Measurements from ENCODE around the gene ATP1B3. TPM values are rescaled to one million over a fixed set of nuclear protein-coding genes. Genes with fewer than 3 reads are reported as not detected.
A peak's percentile ranks its signal among the peaks of the same experiment; 100 is the strongest.

ATP1B3 gene
- total RNA-seq, 1 donor from 2014 or later = 32.9 TPM

DNA sequence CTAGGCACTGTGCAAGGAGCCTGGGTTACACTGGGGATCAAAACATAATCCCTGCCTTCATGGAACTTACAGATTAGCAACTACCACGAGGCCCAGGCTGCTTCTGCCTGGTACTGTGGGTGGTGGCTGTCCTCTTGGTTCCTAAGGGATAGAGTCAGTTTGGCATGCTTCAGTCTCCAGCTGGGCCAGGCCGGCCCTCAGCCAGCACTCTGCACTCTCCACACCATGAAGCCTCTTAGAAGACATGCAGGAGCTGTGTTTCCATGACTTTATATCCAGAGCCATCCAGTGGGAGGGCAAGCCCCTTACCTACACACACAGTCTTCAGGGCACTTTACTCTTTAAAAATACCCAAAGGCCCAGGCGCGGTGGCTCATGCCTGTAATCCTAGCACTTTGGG is 54.4 kb downstream of the ATP1B3 start:
- DNase-seq (no peak), ATAC-seq (ENCODE audit: poor library complexity) (no peak)
- intact Hi-C loops (cut with DNase I) = no loop called here

DNA sequence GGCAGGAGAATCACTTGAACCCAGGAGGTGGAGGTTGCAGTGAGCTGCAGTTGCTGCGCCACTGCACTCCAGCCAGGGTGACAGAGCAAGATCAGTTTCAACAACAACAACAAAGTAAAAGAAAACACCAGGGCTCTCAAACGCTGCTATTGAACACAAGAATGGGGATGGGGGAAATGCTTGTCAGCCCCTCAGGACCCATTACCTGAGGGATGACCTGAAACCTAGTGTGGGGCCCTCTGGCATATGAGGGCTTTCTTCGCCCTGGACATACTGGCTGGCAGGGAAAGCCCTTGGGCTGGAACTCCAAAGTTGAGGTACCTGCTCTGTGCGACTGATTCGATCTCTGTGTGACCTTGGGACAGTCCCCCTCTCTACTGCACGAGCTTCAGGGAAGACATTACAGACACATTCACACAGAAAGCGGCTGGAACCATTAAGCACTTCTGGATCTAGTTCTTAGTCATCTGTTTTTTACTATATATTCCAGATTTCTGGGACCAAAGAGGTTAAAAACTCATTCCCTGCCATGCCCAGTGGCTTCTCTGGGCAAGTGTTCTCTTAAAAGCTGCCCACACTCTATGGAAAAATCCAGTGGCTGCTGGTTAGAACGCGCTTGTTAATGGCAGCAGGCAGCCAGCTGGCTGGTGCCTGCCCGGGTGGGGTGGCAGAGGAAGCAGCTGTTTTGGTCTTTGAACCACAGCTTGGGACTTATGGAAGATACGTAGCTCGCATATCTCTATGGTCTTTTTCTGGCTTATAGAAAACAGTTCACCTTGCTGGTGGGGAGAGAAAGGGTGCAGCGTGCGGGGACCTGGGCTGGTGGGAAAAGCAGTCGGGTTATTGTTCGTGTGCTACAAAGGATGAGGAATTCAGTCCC is 57.2 kb downstream of the ATP1B3 start:
- no peak for DNase-seq

DNA sequence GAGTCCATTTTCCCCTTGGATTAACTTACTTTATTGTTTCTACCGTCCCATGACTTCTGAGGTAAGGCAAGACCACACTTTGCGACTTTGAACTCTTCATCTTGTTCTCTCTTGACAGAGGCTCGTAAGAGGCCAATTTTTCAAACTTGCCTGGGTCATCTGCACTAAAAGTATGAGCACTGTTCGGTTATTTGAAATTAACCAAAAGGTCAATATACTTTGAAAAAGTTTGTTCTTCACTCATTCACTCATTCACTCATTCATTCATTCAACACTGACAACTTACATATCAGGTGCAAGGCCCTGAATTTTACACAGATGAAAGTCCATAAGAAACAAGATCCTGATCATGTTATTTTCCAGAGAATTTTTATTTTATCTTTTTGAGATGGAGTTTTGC is 57.9 kb downstream of the ATP1B3 start:
- DNase-seq = no peak
- ATAC-seq (ENCODE audit: poor library complexity) = no peak
- intact Hi-C loops (cut with DNase I) = no loop called here

More for the DNA sequence above, 57.2 kb downstream of the ATP1B3 start:
- ATAC-seq (ENCODE audit: poor library complexity) = no peak
- intact Hi-C loops (cut with DNase I) = no loop called here

DNA sequence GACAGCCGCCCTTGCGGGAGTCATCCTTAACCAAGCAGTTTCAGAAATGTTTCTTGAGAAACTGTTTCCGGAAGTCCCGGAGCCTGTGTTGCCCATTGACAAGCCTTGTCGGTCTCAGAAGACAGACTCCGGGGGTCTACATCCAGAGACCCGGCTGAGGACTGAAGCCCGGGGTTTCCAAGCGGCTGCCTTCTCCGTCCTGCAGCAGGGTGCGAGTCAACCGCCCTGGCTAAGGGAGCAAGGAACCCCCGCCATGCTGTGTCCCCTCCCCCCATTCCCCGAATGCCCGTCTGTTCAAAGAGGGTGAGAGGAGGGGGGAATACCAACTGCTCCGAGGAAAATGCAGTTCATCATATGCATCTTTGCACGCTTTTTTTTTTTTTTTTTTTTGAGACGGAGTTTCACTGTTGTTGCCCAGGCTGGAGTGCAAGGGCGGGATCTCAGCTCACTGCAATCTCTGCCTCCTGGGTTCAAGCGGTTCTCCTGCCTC is 61.6 kb downstream of the ATP1B3 start:
- intact Hi-C loops (cut with DNase I) = no loop called here
- ATAC-seq (ENCODE audit: poor library complexity) = no peak
- no peak for DNase-seq

DNA sequence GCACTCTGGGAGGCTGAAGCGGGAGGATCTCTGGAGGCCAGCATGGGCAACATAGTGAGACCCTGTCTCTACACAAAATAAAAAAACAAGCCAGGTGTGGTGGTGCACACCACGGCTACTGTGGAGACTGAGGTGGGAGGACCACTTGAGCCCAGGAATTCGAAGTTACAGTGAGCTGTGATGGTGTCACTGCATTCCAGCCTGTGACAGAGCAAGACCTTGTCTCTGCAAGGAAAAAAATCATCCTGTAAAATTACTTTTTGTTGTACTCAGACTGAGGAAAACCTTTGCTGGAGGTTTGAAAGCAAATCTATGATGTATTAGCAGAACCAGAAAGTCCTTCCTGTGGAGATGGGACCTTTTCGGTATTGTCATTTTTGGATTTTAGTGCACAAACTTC is 63.3 kb downstream of the ATP1B3 start:
- no peak for ATAC-seq (ENCODE audit: poor library complexity)
- no peak for DNase-seq
- intact Hi-C loops (cut with DNase I) = no loop called here

DNA sequence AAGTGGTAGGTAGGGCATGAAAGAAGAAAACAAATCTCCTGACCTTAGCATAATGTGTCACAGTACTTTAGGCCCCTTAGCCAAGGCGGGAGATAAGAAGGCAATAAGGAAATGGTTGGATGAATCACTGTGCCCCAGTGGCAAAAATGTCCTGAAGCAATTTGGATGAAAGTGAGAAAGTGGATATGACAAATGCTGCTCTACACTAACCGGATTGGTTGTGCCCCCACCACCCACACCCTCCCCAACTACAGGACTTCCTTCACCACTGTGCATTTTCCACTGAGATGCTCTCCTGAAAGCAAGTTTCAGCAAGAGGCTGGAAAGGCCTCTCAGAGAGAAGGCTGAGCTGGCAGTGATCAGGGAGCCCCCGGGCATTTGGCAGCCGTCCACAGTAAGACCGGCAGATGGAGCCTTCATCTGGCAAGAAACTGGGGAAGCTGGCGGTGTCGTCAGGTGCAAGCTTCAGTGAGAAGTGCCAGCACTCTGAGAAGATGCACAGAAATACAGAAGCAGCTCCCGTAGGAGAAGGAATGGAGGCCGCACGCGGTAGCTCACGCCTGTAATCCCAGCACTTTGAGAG is 63.8 kb downstream of the ATP1B3 start:
- no peak for ATAC-seq (ENCODE audit: poor library complexity)
- intact Hi-C loops (cut with DNase I) = no loop called here
- no peak for DNase-seq

DNA sequence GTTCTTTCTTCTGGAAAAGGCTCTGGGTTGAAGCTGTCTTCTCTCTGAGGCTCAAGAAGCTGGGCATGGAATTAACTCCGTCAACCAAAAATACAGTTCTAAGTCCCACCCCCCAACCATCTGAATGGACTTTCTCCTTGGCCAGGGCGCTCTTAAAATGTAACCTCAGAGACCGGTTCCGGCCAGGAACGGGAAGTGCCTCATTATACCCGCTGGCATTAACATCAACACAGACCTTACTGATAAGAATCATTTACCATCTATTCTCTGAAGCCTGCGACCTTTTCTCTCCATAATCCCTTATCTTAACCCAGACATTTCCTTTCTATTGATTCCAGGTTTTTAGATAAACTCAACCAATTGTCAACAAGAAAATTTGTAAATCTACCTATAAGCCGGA is 64.7 kb downstream of the ATP1B3 start:
- no peak for ATAC-seq (ENCODE audit: poor library complexity)
- intact Hi-C loops (cut with DNase I) = no loop called here
- DNase-seq = no peak

DNA sequence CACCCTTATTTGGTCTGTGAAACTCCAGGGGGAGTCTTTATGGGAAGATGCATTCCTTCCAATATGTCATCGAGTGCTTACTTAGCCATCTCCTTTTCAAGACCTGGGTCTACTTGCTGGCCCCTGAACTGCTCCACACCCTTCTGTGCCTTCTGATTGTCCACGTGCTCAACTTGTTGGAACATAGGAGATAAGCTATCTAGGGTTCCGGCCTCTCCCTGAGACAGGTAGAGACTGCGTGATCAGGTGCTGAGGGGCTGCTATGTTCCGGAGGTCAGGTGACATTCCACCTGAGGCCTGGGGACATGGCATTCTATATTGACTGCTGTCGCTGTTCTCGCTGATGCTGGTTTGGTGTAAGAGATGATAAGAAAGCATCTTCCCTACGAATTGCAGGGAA is 65.6 kb downstream of the ATP1B3 start:
- ATAC-seq (ENCODE audit: poor library complexity) (no peak), DNase-seq (no peak)
- intact Hi-C loops (cut with DNase I) = no loop called here

DNA sequence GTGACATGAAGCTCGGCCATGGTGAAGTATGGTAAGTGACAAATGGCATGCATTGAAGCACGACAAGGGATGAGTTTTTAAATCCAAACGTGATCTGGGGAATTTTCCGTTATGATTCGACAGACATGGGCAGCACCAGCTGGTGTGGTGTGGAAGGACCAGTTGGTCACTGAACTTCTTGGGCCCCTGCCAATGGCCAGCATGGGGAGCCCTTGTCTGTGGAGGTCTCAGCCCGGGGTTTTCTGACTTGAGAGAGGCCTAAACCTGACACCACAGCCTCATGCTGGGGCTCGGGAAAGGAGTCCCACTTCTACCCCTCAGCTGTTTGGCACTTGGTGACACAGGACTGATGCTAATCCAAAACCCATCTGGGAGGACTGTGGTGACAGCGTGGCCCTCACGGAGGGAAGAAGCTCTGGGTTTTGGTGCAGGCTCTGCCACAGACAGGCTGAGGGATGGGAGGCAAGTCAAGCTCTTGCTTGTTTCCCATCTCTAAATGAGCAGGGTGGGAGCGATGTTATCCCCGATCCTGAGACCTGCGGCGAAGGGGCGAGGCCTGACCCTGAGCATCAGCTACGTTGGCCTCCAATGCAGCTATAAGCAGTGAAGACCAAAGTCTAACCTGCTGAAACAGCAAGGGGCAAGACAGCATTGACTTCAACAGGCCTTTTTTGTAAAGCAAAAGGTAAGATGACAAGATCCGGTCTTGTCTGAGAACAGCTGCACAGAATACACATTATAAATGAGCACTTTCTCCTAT is 69.5 kb downstream of the ATP1B3 start:
- DNase-seq (no peak), ATAC-seq (ENCODE audit: poor library complexity) (no peak)
- intact Hi-C loops (cut with DNase I) = no loop called here

DNA sequence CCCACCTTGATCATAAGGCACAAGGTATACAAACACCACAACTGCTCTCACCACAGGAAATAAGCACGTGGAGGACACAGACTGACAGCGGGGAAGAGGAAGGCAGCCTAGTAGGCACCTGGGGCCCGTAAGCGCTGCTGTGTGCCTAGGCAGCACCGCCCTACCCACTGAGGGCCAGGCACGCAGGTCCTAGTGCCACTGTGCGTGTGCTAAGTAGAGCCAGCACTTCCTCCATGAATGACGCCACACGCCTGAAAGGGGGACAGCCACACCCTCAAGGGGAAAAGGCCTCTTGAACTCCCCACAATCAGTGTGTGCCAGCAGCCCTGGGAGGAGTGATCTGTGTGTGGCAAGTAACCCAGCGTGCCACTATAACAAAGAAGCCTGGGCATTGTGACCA is 73.0 kb downstream of the ATP1B3 start:
- no peak for DNase-seq
- no peak for ATAC-seq (ENCODE audit: poor library complexity)

DNA sequence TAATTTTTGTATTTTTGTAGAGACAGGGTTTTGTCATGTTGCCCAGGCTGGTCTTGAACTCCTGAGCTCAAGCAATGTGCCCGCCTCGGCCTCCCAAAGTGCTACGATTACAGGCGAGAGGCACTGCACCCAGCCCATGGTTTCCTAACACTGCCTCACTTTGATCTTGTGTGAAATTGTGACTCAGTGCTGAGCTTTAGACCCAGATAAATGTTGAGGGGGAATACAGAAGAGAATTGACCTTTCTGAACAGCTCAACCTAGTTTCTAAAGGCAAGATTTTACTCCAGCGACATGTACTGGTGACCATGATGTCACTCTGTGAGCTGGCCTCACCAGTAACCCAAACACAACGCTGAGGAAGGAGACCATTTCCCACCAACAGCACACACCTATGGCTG is 73.5 kb downstream of the ATP1B3 start:
- DNase-seq = no peak
- no peak for ATAC-seq (ENCODE audit: poor library complexity)
- intact Hi-C loops (cut with DNase I) = no loop called here

More for the DNA sequence above, 73.0 kb downstream of the ATP1B3 start:
- intact Hi-C loops (cut with DNase I) = no loop called here

DNA sequence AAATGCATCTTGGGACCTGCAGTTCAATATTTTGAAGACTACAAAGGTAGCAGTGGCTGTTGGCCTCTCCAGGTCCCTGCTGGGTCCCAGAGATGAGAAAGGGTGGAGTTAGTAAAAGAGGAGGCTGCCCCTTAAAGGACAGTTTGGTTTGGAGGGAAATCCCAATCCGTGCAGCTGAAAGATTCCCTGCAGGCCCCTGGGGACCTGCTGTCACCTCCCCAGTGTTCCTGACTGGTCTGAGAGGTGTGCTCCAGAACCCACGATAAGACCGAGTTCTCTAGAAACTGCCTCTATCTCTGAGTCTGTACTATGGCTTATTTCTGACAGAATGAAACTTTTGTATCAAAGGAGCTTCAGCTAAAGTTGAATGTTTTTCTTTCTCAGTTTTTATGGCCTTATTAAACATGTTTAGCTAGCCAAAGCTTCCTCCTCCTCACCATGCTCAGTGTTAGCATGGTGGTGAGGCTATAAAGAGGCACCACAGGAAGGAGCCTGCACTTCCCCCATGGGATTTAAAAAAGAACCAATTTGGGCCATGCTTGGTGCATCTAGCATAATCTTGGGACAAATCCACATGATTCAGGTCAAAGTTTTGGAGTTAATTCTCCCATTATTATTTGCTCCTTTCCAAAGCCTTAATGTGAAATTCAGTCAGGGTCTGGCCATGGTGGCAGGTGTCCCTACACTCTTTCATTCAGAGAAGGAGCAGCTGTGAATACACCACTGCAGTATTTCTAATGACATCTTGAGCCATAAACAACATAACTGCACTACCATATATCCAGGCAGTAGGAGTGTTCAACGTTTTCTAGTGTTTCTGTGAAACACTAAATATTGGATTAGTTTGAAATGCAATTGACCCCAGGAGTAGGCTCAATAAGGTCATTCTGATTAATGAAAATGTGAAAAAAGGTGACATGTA is 74.4 kb downstream of the ATP1B3 start:
- no peak for ATAC-seq (ENCODE audit: poor library complexity)
- intact Hi-C loops (cut with DNase I) = no loop called here
- no peak for DNase-seq

DNA sequence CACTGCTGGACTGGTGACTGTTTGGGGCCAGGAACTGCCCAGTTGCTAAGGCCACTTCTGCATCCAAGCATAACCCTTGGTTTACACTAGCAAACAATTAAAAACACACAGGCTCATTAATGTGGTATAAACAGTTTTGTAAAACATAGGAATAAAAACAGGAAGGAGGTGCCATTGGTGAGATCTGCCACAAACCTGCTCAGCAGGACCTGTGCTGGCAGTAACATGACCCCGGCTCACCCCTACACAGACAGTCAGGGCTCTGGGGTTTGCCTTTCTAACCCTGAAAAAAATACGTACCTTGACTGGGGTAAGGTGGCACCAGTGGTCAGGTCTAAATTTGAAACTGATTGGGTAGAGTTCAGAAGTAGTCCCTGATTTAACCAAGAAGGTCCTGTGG is 76.2 kb downstream of the ATP1B3 start:
- DNase-seq (no peak), ATAC-seq (ENCODE audit: poor library complexity) (no peak)
- intact Hi-C loops (cut with DNase I) = no loop called here

DNA sequence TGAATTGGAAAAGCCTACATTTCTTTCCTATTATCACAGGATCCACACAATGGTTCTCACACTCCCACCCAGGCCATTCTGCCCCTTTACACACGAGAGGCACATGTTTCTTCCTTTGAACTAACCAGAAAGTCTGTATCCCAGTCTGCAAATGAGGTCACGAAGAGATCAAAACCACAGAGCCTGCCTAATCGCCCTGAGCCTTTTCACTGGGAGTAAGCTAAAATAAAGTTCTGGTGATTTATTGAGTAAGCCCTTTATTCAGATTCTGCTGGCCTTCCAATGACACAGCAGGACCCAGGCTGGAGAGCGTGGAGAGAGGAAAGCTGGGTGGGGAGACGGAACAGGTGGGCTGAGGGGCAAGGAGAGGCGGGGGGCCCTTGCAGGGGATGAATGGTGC is 78.7 kb downstream of the ATP1B3 start:
- intact Hi-C loops (cut with DNase I) = no loop called here
- DNase-seq (no peak), ATAC-seq (ENCODE audit: poor library complexity) (no peak)

DNA sequence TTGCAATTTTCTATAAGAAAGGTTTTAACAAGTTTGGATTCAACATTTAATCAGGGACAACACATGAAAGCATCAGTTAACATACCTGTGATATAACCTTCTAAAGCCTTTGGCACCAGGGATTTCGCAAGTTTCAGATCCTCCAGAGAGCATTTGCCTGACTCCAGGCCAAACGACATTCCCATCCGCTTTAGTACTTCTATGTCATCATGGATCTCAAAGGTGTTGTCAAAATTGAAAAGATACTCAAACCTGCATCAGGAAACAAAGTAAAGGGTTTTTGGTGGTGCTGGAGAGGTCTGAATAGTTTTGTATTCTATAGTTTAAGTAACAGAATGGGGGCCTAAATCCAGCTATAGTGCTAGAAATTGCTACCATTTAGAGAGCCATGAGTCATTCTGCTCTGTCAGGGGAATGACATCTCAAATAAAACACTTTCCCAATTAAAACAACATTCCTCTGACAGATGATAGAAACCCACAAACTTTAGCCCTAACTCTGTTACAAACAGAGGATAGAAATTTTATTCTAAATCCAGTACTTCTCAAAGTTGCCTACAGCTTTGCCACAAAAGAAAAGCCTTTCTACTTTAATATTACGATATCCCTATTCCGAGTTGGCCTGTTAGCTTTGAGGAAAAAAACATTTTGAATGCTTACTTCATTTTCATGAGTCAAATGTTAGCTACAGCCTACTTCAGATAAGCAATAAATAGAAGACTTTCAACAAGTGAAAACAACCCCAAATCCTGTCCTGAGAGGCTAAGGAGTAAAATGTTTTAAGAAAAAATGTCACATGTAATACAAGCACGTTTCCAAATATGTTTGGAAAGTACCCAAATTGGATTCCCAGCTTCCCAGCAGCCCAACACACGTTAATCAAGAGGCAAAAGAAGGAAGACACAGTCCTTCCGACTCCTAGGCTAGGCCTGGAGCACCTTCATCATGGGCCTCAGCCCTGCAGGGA is 83.4 kb downstream of the ATP1B3 start:
- ATAC-seq (ENCODE audit: poor library complexity) (peak; percentile 55), DNase-seq (no peak)
- intact Hi-C loops (cut with DNase I) = loop anchor here (5.0 kb wide), 1 partner anchor 322 kb away; no protein-coding TSS in a partner anchor

DNA sequence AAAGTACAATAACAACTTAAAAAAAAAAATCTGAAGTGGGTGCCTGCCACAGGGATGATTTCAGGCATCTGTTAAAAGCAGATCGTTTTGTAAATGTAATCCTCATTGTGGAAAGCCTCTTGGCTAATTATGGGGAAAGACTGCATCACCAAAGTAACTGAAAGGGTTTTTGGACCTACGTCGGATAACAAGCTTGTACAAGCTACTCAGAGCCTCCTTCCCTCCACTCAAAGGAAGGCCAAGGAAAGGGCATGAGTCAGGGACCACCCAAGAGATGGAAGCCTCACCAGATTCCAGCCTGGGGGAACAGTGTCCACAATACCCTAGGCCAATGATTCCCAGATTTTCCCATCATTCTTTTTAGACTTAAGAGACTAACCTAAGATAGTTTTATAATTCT is 84.3 kb downstream of the ATP1B3 start:
- intact Hi-C loops (cut with DNase I) = loop anchor here (5.0 kb wide), 1 partner anchor 322 kb away; no protein-coding TSS in a partner anchor
- DNase-seq (no peak), ATAC-seq (ENCODE audit: poor library complexity) (no peak)

DNA sequence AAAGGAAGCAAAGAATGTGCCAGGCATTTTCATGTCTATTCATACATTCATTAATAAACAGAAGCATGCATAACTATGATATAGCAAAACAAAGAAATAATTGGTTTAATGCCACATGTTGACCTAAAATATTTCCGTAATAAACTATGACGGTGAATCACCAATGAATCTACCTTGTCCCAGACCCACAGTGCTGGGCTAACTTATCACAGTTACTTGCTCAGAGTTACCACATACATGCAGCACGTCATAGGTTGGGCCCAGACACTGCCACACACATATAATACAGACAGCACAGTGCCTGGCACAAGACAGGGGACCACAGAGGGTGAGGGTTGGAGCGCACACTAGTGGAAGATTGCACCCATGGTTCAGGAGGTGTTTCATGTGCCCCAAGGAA is 86.9 kb downstream of the ATP1B3 start:
- intact Hi-C loops (cut with DNase I) = loop anchor here (5.0 kb wide), 1 partner anchor 319 kb away; no protein-coding TSS in a partner anchor
- DNase-seq (no peak), ATAC-seq (ENCODE audit: poor library complexity) (no peak)

Data from Right ventricle myocardium superior (tissue), 1 donor.